HCT116 (cell line): Measurements from ENCODE around the gene TRIM37. TPM values are rescaled to one million over a fixed set of nuclear protein-coding genes. Genes with fewer than 3 reads are reported as not detected.

Source experiments
- ATAC-seq: fragments of 200-7000 bp; cut with Tn5 transposase; 2 replicates; pipeline ENCODE4 v1.9.1; 2020; ENCODE audit warnings: mild to moderate bottlenecking, moderate library complexity
- BruUV-seq: library from RNA; stranded (reverse); fragments of 400-500 nt; replicated peaks from 2 replicates; lab custom pipeline; 2021; lab: Mats Ljungman, UMichigan
- CTCF ChIA-PET: fragments of 300-600 bp; sonication (Branson Sonifier 250); formaldehyde crosslinking; loops from one replicate; lab custom pipeline; 2021; ENCODE audit warnings: antibody characterized with exemption; lab: Charles Lee
- POLR2A ChIA-PET: fragments of 300-600, 350-600 bp; sonication (Branson Sonifier 250); formaldehyde crosslinking; loops from one replicate; lab custom pipeline; 2021; ENCODE audit warnings: antibody characterized with exemption; lab: Charles Lee
- RAD21 ChIA-PET, 2 experiments: fragments of 300-600 bp; sonication (Branson Sonifier 250); formaldehyde crosslinking; loops; one replicate each; lab custom pipeline; 2023; ENCODE audit warnings: low total read pairs in 2 of 2; ENCODE audit not compliant: uncharacterized antibody in 2 of 2, unreplicated experiment in 2 of 2, low non-redundant PET in 1 of 2; lab: Charles Lee
- DNase-seq: peaks from one replicate; pipeline ENCODE4 v3.0.0-alpha.2; 2010; ENCODE audit warnings: low read depth, low spot score
- H2AFZ ChIP-seq: fragments of 200-600 bp; shearing (Covaris generic), sonication (generic); 2 replicates; pipeline ENCODE4 v1.6.1; 2017; ENCODE audit warnings: low read depth, mixed run types, mixed read lengths, antibody characterized with exemption, low read length; ENCODE audit not compliant: poor library complexity, severe bottlenecking
- H3K27ac ChIP-seq: 2 replicates; pipeline ENCODE4 v1.5.1; 2012; ENCODE audit warnings: low read depth, low read length
- H3K27me3 ChIP-seq: fragments of 200-600 bp; sonication (generic); 2 replicates; pipeline ENCODE4 v1.6.1; 2016; ENCODE audit warnings: mixed run types, low read length, mixed read lengths; ENCODE audit not compliant: insufficient read depth
- H3K36me3 ChIP-seq, 2 experiments: fragments of 200-500 bp in 1 of 2; fragments of 200-600 bp in 1 of 2; sonication (Bioruptor generic) in 1 of 2; sonication (generic) in 1 of 2; 2 replicates each; pipeline versions ENCODE4 v1.5.1 to v1.6.1; 2014 to 2016; ENCODE audit warnings: low read length in 2 of 2, inconsistent platforms in 1 of 2, mixed read lengths in 1 of 2, mixed run types in 1 of 2; ENCODE audit not compliant: insufficient read depth in 2 of 2, control insufficient read depth in 1 of 2
- H3K4me1 ChIP-seq, 2 experiments: fragments of 200-600 bp in 1 of 2; sonication (generic) in 1 of 2; 2 replicates each; pipeline versions ENCODE4 v1.5.1 to v1.6.1; 2012 to 2017; ENCODE audit warnings: low read length in 2 of 2, inconsistent platforms in 1 of 2, mild to moderate bottlenecking in 1 of 2, mixed read lengths in 1 of 2, mixed run types in 1 of 2, moderate library complexity in 1 of 2; ENCODE audit not compliant: insufficient read depth in 2 of 2, control insufficient read depth in 1 of 2
- H3K4me2 ChIP-seq: fragments of 200-600 bp; sonication (generic); 2 replicates; pipeline ENCODE4 v1.6.1; 2017; ENCODE audit warnings: mixed run types, low read length, mixed read lengths
- H3K4me3 ChIP-seq, 2 experiments: fragments of 200-600 bp in 1 of 2; sonication (generic) in 1 of 2; replicated peaks in 1 of 2; 2 replicates each; pipeline ENCODE4 v1.5.1; 2011 to 2016; ENCODE audit warnings: low read length in 2 of 2, control low read depth in 1 of 2, low read depth in 1 of 2, mild to moderate bottlenecking in 1 of 2, mixed read lengths in 1 of 2, mixed run types in 1 of 2
- H3K79me2 ChIP-seq: fragments of 200-600 bp; sonication (generic); 2 replicates; pipeline ENCODE4 v1.6.1; 2017; ENCODE audit warnings: mild to moderate bottlenecking, mixed run types, low read length, moderate library complexity, mixed read lengths; ENCODE audit not compliant: insufficient read depth
- H3K9ac ChIP-seq: fragments of 200-600 bp; sonication (generic); 2 replicates; pipeline ENCODE4 v1.6.1; 2016; ENCODE audit warnings: low read length, mixed read lengths
- H3K9me2 ChIP-seq: fragments of 200-600 bp; sonication (generic), shearing (Covaris generic); 2 replicates; pipeline ENCODE4 v1.6.1; 2017; ENCODE audit warnings: mixed run types, mild to moderate bottlenecking, moderate library complexity; ENCODE audit not compliant: insufficient read depth
- H3K9me3 ChIP-seq, 2 experiments: fragments of 200-500 bp in 1 of 2; fragments of 200-600 bp in 1 of 2; sonication (Bioruptor generic) in 1 of 2; sonication (generic) in 1 of 2; 2 replicates each; pipeline ENCODE4 v1.6.1; 2014 to 2017; ENCODE audit warnings: low read length in 2 of 2, mixed read lengths in 2 of 2, inconsistent platforms in 1 of 2, low read depth in 1 of 2, mild to moderate bottlenecking in 1 of 2, mixed run types in 1 of 2, moderate library complexity in 1 of 2; ENCODE audit not compliant: control insufficient read depth in 1 of 2, insufficient read depth in 1 of 2
- H4K20me1 ChIP-seq: fragments of 200-600 bp; sonication (generic), shearing (Covaris generic); 2 replicates; pipeline ENCODE4 v1.6.1; 2017; ENCODE audit warnings: mixed run types, mild to moderate bottlenecking, moderate library complexity; ENCODE audit not compliant: insufficient read depth
- ATF3 ChIP-seq: IDR thresholded peaks from 2 replicates; pipeline ENCODE4 v1.6.1; 2012
- CBX3 ChIP-seq: IDR thresholded peaks from 2 replicates; pipeline ENCODE4 v1.6.1; 2012; ENCODE audit warnings: low read depth
- CEBPB ChIP-seq: IDR thresholded peaks from 2 replicates; pipeline ENCODE4 v1.6.1; 2012; ENCODE audit warnings: low read depth
- FOSL1 ChIP-seq: IDR thresholded peaks from 2 replicates; pipeline ENCODE4 v1.6.1; 2012; ENCODE audit warnings: low read depth
- POLR2AphosphoS5 ChIP-seq: IDR thresholded peaks from 2 replicates; pipeline ENCODE4 v1.6.1; 2011; ENCODE audit warnings: mild to moderate bottlenecking, low read depth, low read length, moderate library complexity
- REST ChIP-seq: IDR thresholded peaks from 2 replicates; pipeline ENCODE4 v1.6.1; 2012; ENCODE audit warnings: low read depth
- SIN3A ChIP-seq: IDR thresholded peaks from 2 replicates; pipeline ENCODE4 v1.6.1; 2012; ENCODE audit warnings: low read depth
- SRF ChIP-seq: IDR thresholded peaks from 2 replicates; pipeline ENCODE4 v1.6.1; 2012; ENCODE audit warnings: low read depth
- ZFX ChIP-seq: fragments of 450-650 bp; IDR thresholded peaks from 2 replicates; pipeline ENCODE4 v1.6.1; 2017
- intact Hi-C: fragments of 100-400 bp; cut with micrococcal nuclease; formaldehyde crosslinking; loops from 2 replicates; pipeline ENCODE4 v1.10.0; 2022
- total RNA-seq: library from RNA; stranded (reverse); gene quantifications from one replicate; pipeline ENCODE4 v1.2.1, GENCODE V29; 2021; ENCODE audit not compliant: unreplicated experiment

TRIM37 gene
- total RNA-seq, 1 experiment from 2014 or later, result 55.7 TPM

- no peak for TF ChIP-seq CEBPB
Observed at GRCh38 chr17:59110973-59111372, 4.3 kb upstream of the TRIM37 start (continued).

GRCh38 chr17:59108400-59109102 is 1.9 kb upstream of the TRIM37 start:
- H3K27ac ChIP-seq, result no peak overlapping the region
- no peaks in the 10 kb centered on the region for H3K9me2 ChIP-seq
- H3K4me1 ChIP-seq, result peaks cover 12 to 19% of the 10 kb centered on the region in 2 experiments
- DNase-seq, result no peak
- no peaks in the 10 kb centered on the region; the same call in 1 of the 2 replicates for H4K20me1 ChIP-seq
- H3K79me2 ChIP-seq, result peaks cover 37% of the 10 kb centered on the region
- H3K27me3 ChIP-seq, result no peaks in the 10 kb centered on the region
- peaks cover 0 to 6% of the 10 kb centered on the region in 2 experiments; a peak in 1 of 4 replicates for H3K36me3 ChIP-seq
- no TSS peak for BruUV-seq
- ChIA-PET POLR2A (no interaction called here), RAD21 (interaction anchor here (0.7 kb wide), 3 partner anchors 10 to 1301 kb away, joined by 3 read pairs; no protein-coding TSS in a partner anchor), CTCF (no interaction called here)
- TF ChIP-seq POLR2AphosphoS5 (peak; percentile 7; the same call in 1 of the 2 replicates), CBX3 (no peak)
- H3K9me3 ChIP-seq, result no peaks in the 10 kb centered on the region
- no peak overlapping the region for H2AFZ ChIP-seq
- H3K4me3 ChIP-seq, result no peak overlapping the region
- ATAC-seq, result no peak
- intact Hi-C loops, result loop anchor here (10.0 kb wide), 1 partner anchor 594 kb away; the partner anchor contains the start of gene MTMR4
- no peak overlapping the region for H3K4me2 ChIP-seq
- no peak overlapping the region for H3K9ac ChIP-seq

- H3K4me2 ChIP-seq, result peak overlapping the region; percentile 86
- H3K27me3 ChIP-seq, result no peaks in the 10 kb centered on the region
- TF ChIP-seq FOSL1, result no peak
- no peak for TF ChIP-seq ATF3
- TF ChIP-seq SIN3A, result no peak
- TF ChIP-seq REST, result no peak
- TF ChIP-seq ZFX, result no peak
- TF ChIP-seq CEBPB, result 0 out of 2 replicates have a peak, but pooled peaks have one; percentile 32
- 0 out of 2 replicates have a peak, but pooled peaks have one; percentile 40 for TF ChIP-seq SRF
- TF ChIP-seq, all 23 proteins: peak for 2
- peak overlapping the region; percentile 63 for H3K27ac ChIP-seq
- ChIA-PET POLR2A (interaction anchor here (1.1 to 1.4 kb wide), 4 partner anchors 12 to 476 kb away, joined by 3 to 6 read pairs (median 4); no protein-coding TSS in a partner anchor), CTCF (interaction anchor here (2.2 kb wide), 1 partner anchor 12 kb away, joined by 6 read pairs; no protein-coding TSS in a partner anchor), RAD21 (interaction anchor here in 1 of 2 experiments (0.6 to 1.1 kb wide), 2 partner anchors 48 to 225 kb away, joined by 3 to 4 read pairs; partner anchors contain the start of genes PRR11 and SKA2)
- peaks cover 12 to 19% of the 10 kb centered on the region in 2 experiments for H3K4me1 ChIP-seq
- no peaks in the 10 kb centered on the region for H3K9me3 ChIP-seq
- H3K9me2 ChIP-seq, result no peaks in the 10 kb centered on the region
- no peaks in the 10 kb centered on the region; the same call in 1 of the 2 replicates for H4K20me1 ChIP-seq
- H3K36me3 ChIP-seq, result peaks cover 6% of the 10 kb centered on the region in 2 experiments; a peak in 3 of 4 replicates
- intact Hi-C loops, result loop anchor here (10.0 kb wide), 1 partner anchor 592 kb away; the partner anchor contains the start of gene MTMR4
- peak; percentile 19 for ATAC-seq
- peaks cover 46% of the 10 kb centered on the region for H3K79me2 ChIP-seq
- H3K9ac ChIP-seq, result peak overlapping the region; percentile 90
- peak overlapping the region; percentile 65 to 86 for H3K4me3 ChIP-seq
- peak overlapping the region; percentile 39 for H2AFZ ChIP-seq
- TSS peak; percentile 88 for BruUV-seq
- no peak for DNase-seq
Observed at GRCh38 chr17:59107306-59107670, 608 bp upstream of the TRIM37 start.
